Nephron (organoid): ENCODE results near the gene MRTFA.

Experiments used
- H3K27ac Mint-ChIP-seq, 3 experiments: 2 replicates each; pipeline ENCODE4 v1.8.0; 2020; ENCODE audit warnings: mixed read lengths in 3 of 3, mild to moderate bottlenecking in 2 of 3, moderate library complexity in 1 of 3
- H3K27me3 Mint-ChIP-seq: 2 replicates; pipeline ENCODE4 v1.8.0; 2021; ENCODE audit warnings: low read depth, mild to moderate bottlenecking, moderate library complexity, mixed read lengths
- H3K36me3 Mint-ChIP-seq: 2 replicates; pipeline ENCODE4 v1.8.0; 2020; ENCODE audit warnings: low read depth, mixed read lengths
- H3K4me1 Mint-ChIP-seq: 2 replicates; pipeline ENCODE4 v1.8.0; 2020; ENCODE audit warnings: mixed read lengths
- H3K4me3 Mint-ChIP-seq, 3 experiments: 2 replicates each; pipeline ENCODE4 v1.8.0; 2020; ENCODE audit warnings: mild to moderate bottlenecking in 3 of 3, mixed read lengths in 3 of 3, moderate library complexity in 2 of 3
- H3K9me3 Mint-ChIP-seq: 2 replicates; pipeline ENCODE4 v1.8.0; 2020; ENCODE audit warnings: mixed read lengths
- TF ChIP-seq, protein P1 (sequence below), 3 experiments: fragments of 200-600 bp; sonication (generic); IDR thresholded peaks; one replicate each; pipeline ENCODE4 v1.5.0; 2021; ENCODE audit warnings: antibody characterized with exemption in 3 of 3; ENCODE audit not compliant: unreplicated experiment in 3 of 3

MRTFA gene

DNA sequence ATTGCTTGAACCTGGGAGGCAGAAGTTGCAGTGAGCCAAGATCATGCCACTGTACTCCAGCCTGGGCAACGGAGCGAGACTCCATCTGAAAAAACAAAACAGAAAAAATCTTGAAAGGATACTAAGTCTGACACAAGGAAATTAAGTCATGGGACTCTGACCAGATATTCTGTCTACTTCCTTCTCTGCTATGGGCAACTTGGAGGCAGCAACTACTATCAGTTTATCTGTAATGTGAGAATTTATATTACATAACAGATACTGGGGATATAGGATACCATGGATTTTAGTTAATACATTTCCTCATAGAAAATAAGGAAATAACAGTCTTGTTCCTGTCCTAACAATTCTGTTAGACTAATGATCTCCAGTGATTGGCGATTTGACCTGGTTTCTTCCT is 267.7 kb downstream of the MRTFA start:
- Mint-ChIP-seq H3K4me1 (peaks cover 20% of the 10 kb centered on the region), H3K9me3 (no peaks in the 10 kb centered on the region), H3K36me3 (peaks cover 50% of the 10 kb centered on the region), H3K27me3 (no peaks in the 10 kb centered on the region), H3K4me3 (no peak overlapping the region), H3K27ac (peak overlapping the region in 1 of 3 experiments; percentile 0)
- TF ChIP-seq, protein P1, sequence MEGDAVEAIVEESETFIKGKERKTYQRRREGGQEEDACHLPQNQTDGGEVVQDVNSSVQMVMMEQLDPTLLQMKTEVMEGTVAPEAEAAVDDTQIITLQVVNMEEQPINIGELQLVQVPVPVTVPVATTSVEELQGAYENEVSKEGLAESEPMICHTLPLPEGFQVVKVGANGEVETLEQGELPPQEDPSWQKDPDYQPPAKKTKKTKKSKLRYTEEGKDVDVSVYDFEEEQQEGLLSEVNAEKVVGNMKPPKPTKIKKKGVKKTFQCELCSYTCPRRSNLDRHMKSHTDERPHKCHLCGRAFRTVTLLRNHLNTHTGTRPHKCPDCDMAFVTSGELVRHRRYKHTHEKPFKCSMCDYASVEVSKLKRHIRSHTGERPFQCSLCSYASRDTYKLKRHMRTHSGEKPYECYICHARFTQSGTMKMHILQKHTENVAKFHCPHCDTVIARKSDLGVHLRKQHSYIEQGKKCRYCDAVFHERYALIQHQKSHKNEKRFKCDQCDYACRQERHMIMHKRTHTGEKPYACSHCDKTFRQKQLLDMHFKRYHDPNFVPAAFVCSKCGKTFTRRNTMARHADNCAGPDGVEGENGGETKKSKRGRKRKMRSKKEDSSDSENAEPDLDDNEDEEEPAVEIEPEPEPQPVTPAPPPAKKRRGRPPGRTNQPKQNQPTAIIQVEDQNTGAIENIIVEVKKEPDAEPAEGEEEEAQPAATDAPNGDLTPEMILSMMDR (IDR thresholded peaks at IDR 0.05; ENCODE audit: unreplicated experiment in 3 of 3): no peak

DNA sequence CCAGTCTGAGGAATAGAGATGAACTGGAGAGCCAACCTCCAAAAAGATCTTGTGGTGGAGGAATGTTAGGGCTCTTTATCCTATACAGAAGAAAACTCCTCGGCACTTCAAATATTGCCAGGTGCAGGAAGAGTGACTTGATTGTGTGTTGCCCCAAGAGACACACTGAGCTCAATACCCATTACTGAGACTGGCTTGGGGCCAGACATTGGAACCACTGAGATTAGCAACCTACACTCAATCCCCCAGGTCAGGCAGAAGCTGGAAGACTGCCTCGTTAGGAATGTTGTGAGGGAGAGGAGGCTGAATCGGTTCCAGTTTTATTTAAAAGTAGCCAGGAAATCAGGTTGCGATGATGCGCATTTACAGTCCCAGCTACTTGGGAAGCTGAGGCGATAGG is 268.5 kb downstream of the MRTFA start:
- H3K4me1 Mint-ChIP-seq: peaks cover 16% of the 10 kb centered on the region
- peak overlapping the region; percentile 9 to 73 (median 38) for H3K4me3 Mint-ChIP-seq
- peak overlapping the region in 1 of 3 experiments; percentile 55 for H3K27ac Mint-ChIP-seq
- TF ChIP-seq, protein P1 (IDR thresholded peaks at IDR 0.05; ENCODE audit: unreplicated experiment in 3 of 3): no peak
- H3K36me3 Mint-ChIP-seq: peaks cover 55% of the 10 kb centered on the region
- H3K27me3 Mint-ChIP-seq: no peaks in the 10 kb centered on the region
- no peaks in the 10 kb centered on the region for H3K9me3 Mint-ChIP-seq

DNA sequence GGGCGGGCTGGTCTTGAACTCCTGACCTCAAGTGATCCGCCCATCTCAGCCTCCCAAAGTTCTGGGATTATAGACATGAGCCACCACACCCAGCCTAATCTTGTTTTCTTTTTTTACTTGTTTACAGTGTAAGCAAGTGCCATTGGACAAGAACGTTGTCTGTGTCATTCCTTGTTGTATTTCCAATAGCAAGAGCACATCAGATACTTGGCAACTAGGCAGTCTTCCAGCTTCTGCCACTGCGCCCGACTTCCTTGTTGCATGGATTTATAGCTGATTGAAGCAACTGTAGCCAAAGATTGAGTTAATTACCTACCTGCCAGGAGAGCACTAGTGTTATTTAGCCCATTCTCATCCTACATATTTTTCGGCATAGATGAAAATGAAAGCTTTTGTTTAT is 269.2 kb downstream of the MRTFA start:
- H3K27me3 Mint-ChIP-seq: no peaks in the 10 kb centered on the region
- peaks cover 56% of the 10 kb centered on the region for H3K36me3 Mint-ChIP-seq
- TF ChIP-seq, protein P1 (IDR thresholded peaks at IDR 0.05; ENCODE audit: unreplicated experiment in 3 of 3): no peak
- H3K9me3 Mint-ChIP-seq: no peaks in the 10 kb centered on the region
- H3K4me3 Mint-ChIP-seq: no peak overlapping the region
- peaks cover 9% of the 10 kb centered on the region for H3K4me1 Mint-ChIP-seq
- no peak overlapping the region for H3K27ac Mint-ChIP-seq

DNA sequence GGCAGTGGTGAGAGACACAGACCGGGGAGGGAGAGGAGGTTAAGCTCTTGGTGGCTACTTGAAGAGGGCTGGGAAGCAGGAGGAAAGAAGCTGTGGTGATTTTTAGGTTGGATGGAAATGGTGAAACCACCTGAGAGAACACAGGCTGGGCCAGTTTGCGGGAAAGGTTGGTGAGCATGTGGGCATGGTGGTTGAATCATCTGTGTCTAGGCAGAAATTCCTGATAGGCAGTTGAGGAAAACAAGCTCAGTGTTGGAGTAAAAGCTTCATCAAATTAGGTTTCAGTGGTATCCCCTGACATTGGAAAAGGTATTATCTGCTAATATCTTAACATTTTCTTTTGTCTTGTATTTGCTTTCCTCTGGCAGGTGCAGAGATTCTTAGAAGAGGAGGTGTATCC is 270.5 kb downstream of the MRTFA start:
- TF ChIP-seq, protein P1 (IDR thresholded peaks at IDR 0.05; ENCODE audit: unreplicated experiment in 3 of 3): no peak
- no peaks in the 10 kb centered on the region for H3K27me3 Mint-ChIP-seq

DNA sequence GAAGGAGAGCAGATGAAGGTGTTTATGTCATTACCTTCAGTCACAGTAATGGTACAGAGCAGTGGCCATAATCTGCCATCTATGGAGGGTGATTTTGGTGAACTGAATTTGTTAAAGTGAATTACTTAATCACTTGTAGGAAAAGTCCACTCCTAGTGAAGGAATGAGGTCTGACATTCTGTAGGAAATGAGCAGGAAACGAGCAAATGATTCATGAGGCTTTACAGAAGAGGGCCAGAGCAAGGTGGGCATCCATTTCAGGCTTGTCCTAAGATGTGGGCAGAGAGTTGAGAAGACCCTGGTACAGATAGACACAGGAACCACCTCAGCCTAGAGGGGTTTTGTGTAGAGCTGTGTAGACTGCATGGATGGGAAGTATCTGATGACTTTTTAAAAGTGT is 272.1 kb downstream of the MRTFA start:
- Mint-ChIP-seq H3K27me3 (no peaks in the 10 kb centered on the region), H3K36me3 (peaks cover 83% of the 10 kb centered on the region), H3K4me1 (no peaks in the 10 kb centered on the region), H3K4me3 (no peak overlapping the region), H3K9me3 (no peaks in the 10 kb centered on the region), H3K27ac (no peak overlapping the region)
- TF ChIP-seq, protein P1 (IDR thresholded peaks at IDR 0.05; ENCODE audit: unreplicated experiment in 3 of 3): no peak

More for the DNA sequence above, 270.5 kb downstream of the MRTFA start:
- no peak overlapping the region for H3K27ac Mint-ChIP-seq
- H3K36me3 Mint-ChIP-seq: peaks cover 69% of the 10 kb centered on the region
- H3K4me3 Mint-ChIP-seq: no peak overlapping the region
- H3K4me1 Mint-ChIP-seq: peaks cover 2% of the 10 kb centered on the region
- H3K9me3 Mint-ChIP-seq: no peaks in the 10 kb centered on the region

DNA sequence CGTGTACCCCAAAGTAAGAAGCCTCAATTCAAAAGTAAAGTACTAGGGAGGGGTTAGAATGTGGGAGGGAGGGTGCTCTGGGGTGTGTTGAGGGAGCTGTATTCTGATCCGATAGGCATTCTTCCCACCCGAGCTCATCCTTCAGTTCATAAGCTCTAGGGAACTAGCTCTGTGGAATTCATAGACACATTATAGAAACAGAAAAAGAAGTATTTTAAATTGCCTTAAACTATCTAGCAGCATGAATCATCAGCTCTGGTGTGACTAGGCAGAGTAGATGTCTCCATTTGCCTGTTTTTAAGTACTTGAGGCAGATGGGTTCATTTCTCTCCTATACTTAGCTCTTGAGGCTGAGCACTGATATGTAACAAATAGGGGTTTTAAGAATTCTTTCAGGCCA is 273.5 kb downstream of the MRTFA start:
- Mint-ChIP-seq H3K9me3 (no peaks in the 10 kb centered on the region), H3K4me3 (no peak overlapping the region), H3K36me3 (peaks cover 91% of the 10 kb centered on the region), H3K4me1 (no peaks in the 10 kb centered on the region), H3K27ac (no peak overlapping the region), H3K27me3 (no peaks in the 10 kb centered on the region)
- TF ChIP-seq, protein P1 (IDR thresholded peaks at IDR 0.05; ENCODE audit: unreplicated experiment in 3 of 3): no peak
